Mucosa of descending colon (tissue), 3 donors: ENCODE data around the gene NMUR2. TPM values are rescaled to one million over a fixed set of nuclear protein-coding genes. Genes with fewer than 3 reads are reported as not detected.

Source experiments
- ATAC-seq: fragments of 200-7000 bp; cut with Tn5 transposase; one replicate; pipeline ENCODE4 v1.9.1; 2020; ENCODE audit warnings: mild to moderate bottlenecking, moderate library complexity
- DNase-seq, 3 donors: peaks; one replicate each; pipeline ENCODE4 v3.0.0-alpha.2; 2020
- H3K36me3 ChIP-seq: fragments of 200-600 bp; one replicate; pipeline ENCODE4 v1.8.0; 2021; ENCODE audit warnings: low read depth, mild to moderate bottlenecking
- H3K4me1 ChIP-seq: fragments of 200-600 bp; one replicate; pipeline ENCODE4 v1.8.0; 2021; ENCODE audit warnings: low read depth, mild to moderate bottlenecking
- H3K4me3 ChIP-seq: fragments of 200-600 bp; one replicate; pipeline ENCODE4 v1.8.0; 2021; ENCODE audit warnings: mild to moderate bottlenecking
- H3K9me3 ChIP-seq: fragments of 200-600 bp; one replicate; pipeline ENCODE4 v1.8.0; 2021; ENCODE audit warnings: mild to moderate bottlenecking
- CTCF ChIP-seq: fragments of 200-600 bp; IDR thresholded peaks from one replicate; pipeline ENCODE4 v1.8.0; 2022; ENCODE audit warnings: antibody characterized with exemption, mild to moderate bottlenecking
- intact Hi-C, 2 donors: fragments of 100-400 bp; cut with DNase I in 1 of 2; cut with micrococcal nuclease in 1 of 2; formaldehyde crosslinking; loops; one replicate each; pipeline versions ENCODE4 v1.11.0 to v1.11.1; 2022; cut with DNase I, micrococcal nuclease
- total RNA-seq, 3 donors: library from RNA; stranded (reverse); fragmentation: NEBNext Ultra II Directional in 2 of 3; extraction: Animal tissue kit (Norgen Biotek cat#: 25700) in 2 of 3; gene quantifications; one replicate each; pipeline versions ENCODE4 v1.2.1 to v1.2.4, GENCODE V29; 2021 to 2023
- donor health status: DM: no; HTN: no; CAD: no; lungs with moderate emphysema.
- donor health status: DM: no; HTN: no; CAD: no.
- donor health status: DM: no; HTN: yes; CAD: no.

NMUR2 gene
- total RNA-seq, 3 donors from 2014 or later: not detected

- Histone ChIP-seq H3K4me1 (no peaks in the 10 kb centered on the region), H3K9me3 (no peaks in the 10 kb centered on the region), H3K4me3 (no peak overlapping the region), H3K36me3 (no peaks in the 10 kb centered on the region)
- TF ChIP-seq CTCF: no peak
- ATAC-seq (no peak), DNase-seq (no peak)
- intact Hi-C loops: no loop called here
Measured at GRCh38 chr5:152400846-152401245, 4.2 kb downstream of the NMUR2 start.

GRCh38 chr5:152397581-152397980 lies 7.5 kb downstream of the NMUR2 start:
- Histone ChIP-seq H3K36me3 (no peaks in the 10 kb centered on the region), H3K9me3 (no peaks in the 10 kb centered on the region), H3K4me3 (no peak overlapping the region), H3K4me1 (no peaks in the 10 kb centered on the region)
- no peak for ATAC-seq
- intact Hi-C loops: no loop called here
- DNase-seq: no peak
- no peak for TF ChIP-seq CTCF

- no peak overlapping the region for H3K4me3 ChIP-seq
- no peaks in the 10 kb centered on the region for H3K4me1 ChIP-seq
- intact Hi-C loops: no loop called here
- DNase-seq (no peak), ATAC-seq (no peak)
- no peaks in the 10 kb centered on the region for H3K9me3 ChIP-seq
- TF ChIP-seq CTCF: no peak
- H3K36me3 ChIP-seq: no peaks in the 10 kb centered on the region
Measured at GRCh38 chr5:152393441-152393840, 11.6 kb downstream of the NMUR2 start.

- H3K4me1 ChIP-seq: no peaks in the 10 kb centered on the region
- peak; percentile 63 for ATAC-seq
- intact Hi-C loops: no loop called here
- H3K4me3 ChIP-seq: no peak overlapping the region
- H3K9me3 ChIP-seq: no peaks in the 10 kb centered on the region
- H3K36me3 ChIP-seq: no peaks in the 10 kb centered on the region
- no peak for TF ChIP-seq CTCF
- DNase-seq: no peak
Measured at GRCh38 chr5:152389208-152389849, 15.8 kb downstream of the NMUR2 start.

- Histone ChIP-seq H3K36me3 (no peaks in the 10 kb centered on the region), H3K9me3 (no peaks in the 10 kb centered on the region), H3K4me3 (no peak overlapping the region), H3K4me1 (no peaks in the 10 kb centered on the region)
- no peak for TF ChIP-seq CTCF
- intact Hi-C loops: no loop called here
- DNase-seq (no peak), ATAC-seq (no peak)
Measured at GRCh38 chr5:152388610-152389009, 16.5 kb downstream of the NMUR2 start.
